ENCODE data around the gene RPL38. TPM values are rescaled to one million over a fixed set of nuclear protein-coding genes. Genes with fewer than 3 reads are reported as not detected.
"Not testable (repeated sequence)": the region's sequence is repeated elsewhere in the genome, so short reads cannot be mapped to it uniquely, and the experiment has no call there.

Gene RPL38
- polyA plus RNA-seq, 1 donor: 1,846 TPM

- DNase-seq (ENCODE audit: low read depth): no peak
Measured at GRCh38 chr17:74183411-74183810, 20.1 kb upstream of the RPL38 start.

- DNase-seq (ENCODE audit: low read depth): no peak
Measured at GRCh38 chr17:74185571-74186185, 17.8 kb upstream of the RPL38 start.

GRCh38 chr17:74186498-74186897 lies 17.0 kb upstream of the RPL38 start:
- no peak for DNase-seq (ENCODE audit: low read depth)

- no peak for DNase-seq (ENCODE audit: low read depth)
Measured at GRCh38 chr17:74187761-74188160, 15.7 kb upstream of the RPL38 start.

DNA sequence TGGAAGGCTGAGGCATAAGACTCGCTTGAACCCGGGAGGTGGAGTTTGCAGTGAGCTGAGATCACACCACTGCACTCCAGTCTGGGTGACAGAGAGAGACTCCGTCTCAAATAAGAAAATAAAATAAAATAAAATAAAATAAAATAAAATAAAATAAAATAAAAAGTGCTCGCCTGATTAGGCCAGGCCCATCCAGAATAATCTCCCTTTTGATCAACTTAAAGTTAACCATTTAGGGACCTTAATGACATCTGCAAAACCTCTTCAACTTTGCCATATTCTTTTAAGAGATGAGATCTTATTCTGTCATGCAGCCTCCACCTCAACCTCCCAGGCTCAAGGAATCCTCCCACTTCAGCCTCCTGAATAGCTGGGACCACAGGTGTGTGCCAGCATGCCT lies 14.8 kb upstream of the RPL38 start:
- DNase-seq (ENCODE audit: low read depth): not testable (repeated sequence)

- DNase-seq (ENCODE audit: low read depth): no peak
Measured at GRCh38 chr17:74190154-74190553, 13.3 kb upstream of the RPL38 start.

DNA sequence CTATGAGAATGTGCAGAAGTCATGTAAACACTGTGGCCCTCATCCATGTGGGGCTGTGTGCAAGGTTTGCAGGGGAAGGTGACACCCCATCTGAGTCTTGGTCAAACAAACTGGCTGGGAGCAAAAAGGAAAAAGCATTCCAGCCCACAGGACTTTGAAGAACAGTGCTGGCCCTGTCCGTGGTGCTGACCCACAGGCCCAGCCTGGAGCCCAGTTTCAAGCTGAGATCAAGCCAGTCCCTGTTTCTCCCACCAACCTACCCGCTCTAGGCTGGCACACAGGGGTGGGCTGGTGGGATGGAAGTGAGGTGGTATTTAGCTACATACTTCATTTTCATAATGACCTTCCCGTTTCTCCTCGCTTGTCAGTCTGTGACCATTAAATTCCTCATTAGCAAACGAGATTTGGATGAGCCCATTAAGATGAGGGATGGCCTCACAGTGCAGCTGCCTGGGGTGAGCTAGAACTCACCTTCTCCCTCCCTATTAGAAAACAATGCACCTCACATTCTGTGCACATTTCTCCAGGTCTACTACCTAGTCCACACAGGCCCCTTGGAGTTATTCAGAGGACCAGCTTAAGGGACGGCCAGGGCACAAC lies 12.6 kb upstream of the RPL38 start:
- DNase-seq (ENCODE audit: low read depth): no peak

- no peak for DNase-seq (ENCODE audit: low read depth)
Measured at GRCh38 chr17:74192950-74193781, 10.3 kb upstream of the RPL38 start.

GRCh38 chr17:74194682-74195081 lies 8.8 kb upstream of the RPL38 start:
- DNase-seq (ENCODE audit: low read depth): no peak

- no peak for DNase-seq (ENCODE audit: low read depth)
Measured at GRCh38 chr17:74196541-74197317, 6.7 kb upstream of the RPL38 start.

DNA sequence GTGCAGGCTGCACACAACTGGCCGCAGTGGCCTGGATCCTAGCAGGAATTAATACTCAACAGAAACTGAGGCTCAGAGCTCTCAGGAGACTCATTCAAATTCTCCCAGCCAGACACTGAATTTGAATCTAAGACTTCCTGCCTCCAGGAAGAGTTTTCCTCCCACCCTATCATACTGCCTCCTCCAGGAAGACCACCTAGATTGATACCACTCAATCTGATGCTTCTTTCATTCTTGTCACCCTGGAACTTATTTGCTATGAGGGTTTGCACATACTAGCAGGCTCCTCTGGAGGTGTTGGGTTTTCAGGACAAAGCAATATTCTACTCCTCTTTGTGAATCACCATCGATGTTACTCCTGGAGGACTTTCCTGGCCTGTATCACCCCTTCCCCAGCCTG lies 5.7 kb upstream of the RPL38 start:
- no peak for DNase-seq (ENCODE audit: low read depth)

DNA sequence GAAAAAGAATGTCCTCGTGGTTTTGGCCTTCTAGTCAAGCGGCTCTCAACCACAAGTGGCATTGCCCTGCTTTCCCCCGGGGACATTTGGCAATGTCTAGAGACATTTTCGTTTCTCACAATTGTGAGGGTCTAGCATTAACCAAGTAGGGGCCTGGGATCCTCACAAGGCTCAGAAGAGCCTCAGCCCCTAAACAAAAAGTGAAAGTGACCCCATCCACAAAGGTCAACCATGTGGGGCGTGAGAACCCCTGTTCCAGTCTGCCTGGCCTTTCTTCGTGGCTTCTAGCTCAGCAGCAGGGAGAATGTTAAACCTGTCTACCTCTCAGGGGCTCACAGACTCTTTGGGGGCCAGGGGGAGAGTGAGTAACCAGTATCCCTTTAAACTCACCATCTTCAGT lies 4.8 kb upstream of the RPL38 start:
- no peak for DNase-seq (ENCODE audit: low read depth)

- DNase-seq (ENCODE audit: low read depth): no peak
Measured at GRCh38 chr17:74199306-74200092, 4.0 kb upstream of the RPL38 start.

GRCh38 chr17:74200112-74200511 lies 3.4 kb upstream of the RPL38 start:
- no peak for DNase-seq (ENCODE audit: low read depth)

- DNase-seq (ENCODE audit: low read depth): no peak
Measured at GRCh38 chr17:74201250-74201649, 2.2 kb upstream of the RPL38 start.

- DNase-seq (ENCODE audit: low read depth): no peak
Measured at GRCh38 chr17:74201948-74202347, 1.5 kb upstream of the RPL38 start.

DNA sequence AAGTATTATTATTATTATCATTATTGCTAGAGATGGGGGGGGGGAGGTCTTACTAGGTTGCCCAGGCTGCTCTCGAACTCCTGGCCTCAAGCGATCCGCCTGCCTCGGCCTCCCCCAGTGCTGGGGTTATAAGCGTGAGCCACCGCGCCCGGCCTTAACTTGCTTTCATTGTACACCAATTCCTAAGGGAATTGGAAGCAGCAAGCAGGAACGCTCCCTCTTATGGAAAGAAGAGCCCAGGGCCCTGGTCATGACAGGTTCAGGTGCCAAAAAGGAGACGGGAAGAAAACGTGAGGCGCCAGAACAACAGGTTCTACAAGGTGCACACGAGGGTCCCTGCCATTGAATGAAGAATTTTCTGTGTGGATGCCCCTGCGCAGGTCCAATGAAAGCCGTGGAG lies 540 bp upstream of the RPL38 start:
- DNase-seq (ENCODE audit: low read depth): no peak

- DNase-seq (ENCODE audit: low read depth): no peak
Measured at GRCh38 chr17:74204474-74204873, 996 bp downstream of the RPL38 start.

DNA sequence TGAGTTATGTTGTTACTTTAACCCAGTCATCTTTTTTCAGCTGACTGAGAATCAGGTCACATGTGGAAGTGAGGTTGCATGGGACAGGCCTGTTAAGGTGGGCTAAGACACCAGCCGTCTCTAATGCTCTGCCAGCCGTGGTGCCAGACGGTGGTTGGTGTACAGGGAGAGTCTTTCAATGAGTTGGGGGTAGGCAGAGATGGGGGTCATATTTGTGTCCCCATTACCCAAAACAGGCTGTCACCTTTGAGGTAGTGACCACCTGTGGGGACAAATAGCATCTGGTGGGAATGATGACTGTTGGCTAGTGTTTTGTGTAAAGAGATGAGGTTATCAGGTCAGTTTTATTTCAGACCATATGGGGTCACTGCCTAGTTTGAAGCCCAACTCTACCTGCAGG lies 1.8 kb downstream of the RPL38 start:
- DNase-seq (ENCODE audit: low read depth): no peak

GRCh38 chr17:74206332-74206818 lies 2.9 kb downstream of the RPL38 start:
- no peak for DNase-seq (ENCODE audit: low read depth)

Measured in forelimb muscle (tissue), 1 donor.